NOMO-1 treated with DMSO at 0.1 percent for 48 hours (cell line): Measurements from ENCODE around the gene ARHGEF28.
A peak's percentile ranks its signal among the peaks of the same experiment; 100 is the strongest.

ENCODE experiments used
- DNase-seq: peaks from one replicate; lab custom pipeline; 2025; ENCODE audit not compliant: unreplicated experiment; lab: John Stamatoyannopoulos, UW

ARHGEF28 gene

DNA sequence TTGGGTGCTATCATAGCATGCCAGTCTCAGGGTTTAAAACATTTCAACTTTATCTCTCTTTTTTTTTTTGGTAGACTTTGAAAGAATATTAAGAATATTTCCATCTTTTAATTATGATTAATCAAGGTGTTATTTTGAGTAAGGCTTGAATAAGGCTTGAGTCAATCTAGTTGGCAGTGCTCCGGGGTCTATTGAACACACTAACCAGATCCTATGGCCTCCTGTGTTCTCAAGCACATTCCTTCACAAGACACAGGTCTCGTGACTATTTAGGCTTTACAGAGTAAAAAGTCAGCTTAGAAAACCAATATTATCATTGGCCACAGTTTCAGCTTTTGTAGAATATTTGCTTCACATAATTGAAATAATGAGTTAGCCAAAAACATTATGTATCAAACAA, 151.2 kb downstream of the ARHGEF28 start:
- no peak for DNase-seq

DNA sequence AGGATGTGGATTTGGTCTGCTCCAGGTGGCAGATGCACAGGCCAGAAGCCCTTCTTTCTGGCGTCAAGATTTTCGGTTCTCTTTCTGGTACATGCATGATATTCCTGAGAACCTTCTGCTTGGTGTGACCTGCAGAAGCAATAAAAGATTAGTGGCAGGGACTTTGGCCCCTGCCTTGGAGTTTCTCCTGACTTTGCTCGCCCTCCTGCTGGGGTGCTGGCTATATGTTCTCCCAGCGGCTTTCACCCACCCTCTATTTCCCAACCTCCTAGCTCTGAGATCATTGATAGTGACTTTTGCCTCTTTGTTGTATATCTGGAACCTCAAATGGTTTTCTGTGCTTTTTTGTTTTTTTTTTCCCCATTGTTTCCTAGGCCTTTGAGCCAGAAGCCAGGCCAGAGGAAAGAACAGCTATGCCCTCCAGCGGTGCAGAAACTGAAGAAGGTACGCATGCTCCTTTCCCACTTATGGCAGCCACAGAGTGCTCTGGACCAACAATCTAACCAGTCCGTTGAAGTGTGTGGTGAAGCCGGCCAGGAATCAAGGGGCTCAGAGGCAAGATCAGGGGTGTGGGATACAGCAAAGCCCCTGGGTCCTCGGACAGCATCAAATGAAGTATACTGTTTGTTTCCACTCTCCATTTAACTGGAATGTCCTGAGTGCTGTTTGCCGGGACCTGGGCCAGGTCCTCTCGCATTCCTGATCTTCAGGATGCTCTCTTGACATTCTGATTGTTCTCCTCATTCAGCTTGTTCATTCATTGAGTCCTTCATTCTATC, 154.5 kb downstream of the ARHGEF28 start:
- no peak for DNase-seq

DNA sequence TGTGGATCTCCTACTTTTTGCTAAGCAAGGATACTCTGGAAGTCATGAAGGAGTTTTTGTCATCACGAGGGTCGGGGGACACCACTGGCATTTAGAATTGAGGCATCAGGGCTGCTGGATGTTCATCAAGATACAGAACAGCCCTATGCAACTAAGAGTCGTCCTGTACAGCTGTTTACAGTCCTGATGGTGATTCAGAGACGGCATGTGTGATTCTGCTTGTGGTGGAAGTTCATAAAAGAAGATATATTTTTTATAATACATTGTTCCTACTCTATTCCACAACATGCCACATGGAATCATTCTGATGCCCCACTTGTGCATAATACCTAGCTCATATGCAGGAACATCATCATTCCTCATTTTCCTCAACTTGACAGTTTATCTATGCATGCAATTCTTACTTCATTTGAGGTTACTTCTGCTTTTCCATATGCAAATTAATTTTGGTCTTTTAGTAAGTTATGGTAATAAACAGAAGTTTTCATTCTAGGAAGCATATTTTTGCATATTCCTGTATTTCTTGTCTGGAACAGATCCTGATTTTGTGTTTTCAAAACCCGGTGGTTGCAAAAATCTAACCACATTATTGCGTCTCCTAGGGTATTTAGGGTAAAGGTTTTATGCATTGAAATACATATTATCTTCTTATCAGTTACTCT, 155.2 kb downstream of the ARHGEF28 start:
- peak; percentile 14 for DNase-seq

DNA sequence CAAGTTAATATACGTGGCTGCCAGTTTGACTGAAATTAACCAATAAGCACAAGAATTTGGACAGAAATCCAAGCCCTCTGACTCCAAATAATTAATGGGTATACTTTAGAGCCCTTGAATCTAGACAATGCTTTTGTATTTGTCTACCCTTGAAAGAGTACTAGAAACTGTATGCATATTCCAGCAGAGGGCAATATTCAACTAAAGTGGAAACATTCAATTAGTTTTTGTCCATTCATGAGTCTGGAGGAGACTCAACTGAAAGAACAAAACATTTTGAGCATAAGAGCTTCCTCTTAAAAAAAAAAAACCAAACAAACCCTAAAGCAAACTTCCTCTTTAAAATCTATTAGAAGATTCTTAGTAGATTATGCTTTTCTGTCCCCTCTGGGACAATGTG, 157.8 kb downstream of the ARHGEF28 start:
- peak; percentile 91 for DNase-seq

DNA sequence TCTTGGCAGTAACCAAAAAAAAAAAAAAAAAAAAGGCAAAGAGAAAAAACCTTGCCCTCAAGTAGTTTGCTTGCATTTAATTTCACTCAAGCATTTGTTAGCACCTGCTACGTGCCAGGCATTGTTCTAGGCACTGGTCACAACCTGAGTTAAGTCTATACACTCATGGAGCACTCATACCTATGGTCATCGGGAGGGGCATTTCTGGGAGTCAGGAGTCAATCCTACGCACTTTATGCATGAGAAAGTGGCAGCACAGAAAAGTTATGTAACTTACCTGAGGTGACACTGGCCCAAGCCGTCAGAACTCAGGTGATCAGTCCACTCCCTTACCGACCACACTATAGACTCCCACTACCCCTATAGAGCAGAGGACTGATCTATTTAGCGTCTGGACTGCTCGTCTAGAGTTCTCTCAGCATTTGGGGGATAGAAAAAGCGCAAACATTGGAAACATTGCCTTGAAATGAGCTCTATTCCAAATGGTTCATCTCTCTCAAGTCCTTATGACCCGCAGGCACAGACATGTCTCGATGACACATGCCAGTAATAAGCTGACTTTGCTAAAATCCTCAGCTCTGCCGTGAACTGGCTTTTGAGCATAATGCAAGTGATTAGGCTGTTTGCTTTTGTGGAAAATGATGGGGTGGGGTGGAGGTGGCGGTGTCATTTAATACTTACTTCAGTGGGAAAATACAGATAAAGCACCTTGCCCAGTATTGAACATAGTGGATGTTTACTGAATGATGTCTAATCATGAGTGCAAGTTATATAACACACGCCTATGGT, 160.2 kb downstream of the ARHGEF28 start:
- DNase-seq = no peak

DNA sequence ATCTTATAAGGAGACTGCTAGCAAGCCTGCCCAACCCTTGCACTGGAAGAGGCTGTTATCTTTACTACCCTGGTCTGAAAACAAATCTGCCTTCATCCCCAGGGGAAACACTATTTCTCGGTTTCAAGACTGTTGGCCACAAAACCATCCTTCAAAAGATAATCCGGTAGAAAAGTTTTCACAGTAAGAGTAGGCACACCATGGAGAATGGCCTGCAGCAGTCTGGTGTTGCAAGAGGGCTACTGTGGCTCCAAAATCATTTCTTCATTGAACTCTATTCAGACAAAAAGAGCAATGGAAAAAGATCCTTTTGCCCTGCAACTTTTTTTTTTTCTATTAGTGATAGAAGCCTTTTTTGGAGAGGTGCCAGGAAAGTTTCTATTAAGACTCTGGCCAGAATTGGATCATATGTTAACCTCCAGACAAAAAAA, 163.9 kb downstream of the ARHGEF28 start:
- DNase-seq = no peak

DNA sequence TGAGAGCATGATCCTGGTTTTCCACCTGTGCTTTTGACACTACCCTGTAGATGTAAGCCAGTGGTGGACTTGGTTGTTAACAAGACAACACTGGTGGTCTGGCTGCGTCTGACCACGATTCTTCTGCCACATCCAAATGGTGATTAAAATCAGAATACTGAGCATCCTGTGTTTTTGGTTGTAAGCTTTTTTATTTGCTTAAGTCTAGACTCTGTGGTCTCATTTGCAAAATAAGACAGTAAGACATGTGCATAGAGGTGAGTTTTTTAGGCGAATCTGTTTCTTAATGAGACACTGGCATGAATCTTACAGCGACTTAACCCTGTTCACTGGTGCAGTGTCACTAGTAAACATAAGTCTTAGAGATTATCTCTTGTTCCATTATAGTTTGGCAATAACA, 165.4 kb downstream of the ARHGEF28 start:
- no peak for DNase-seq

DNA sequence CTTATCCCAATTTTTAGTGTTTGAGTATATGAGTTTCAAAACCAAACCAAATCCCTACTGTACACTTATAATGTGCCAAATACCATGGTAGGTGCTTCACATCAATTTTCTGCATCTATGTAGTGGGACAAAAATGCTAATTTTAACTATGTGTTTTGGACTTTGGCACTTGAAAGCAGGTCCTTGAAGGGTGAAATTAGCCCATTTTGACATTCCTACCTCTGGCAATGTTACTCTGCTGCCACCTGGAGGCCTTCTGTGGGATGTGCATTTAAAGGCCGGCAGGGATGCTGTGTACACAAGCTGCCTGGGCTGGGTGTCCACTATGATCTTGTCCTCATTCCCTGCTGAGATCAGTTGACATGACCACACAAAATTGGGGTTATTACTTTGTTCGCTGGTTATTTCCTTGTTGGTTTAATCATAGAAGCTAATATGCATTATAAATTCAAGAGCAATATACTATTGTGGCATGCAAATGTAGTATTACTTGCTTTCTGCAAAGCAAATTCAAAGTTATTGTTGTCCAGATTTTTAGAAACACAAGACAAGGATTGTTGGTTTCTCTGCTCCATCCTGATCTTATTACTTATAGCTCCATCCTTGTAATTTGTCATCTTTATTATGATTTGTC, 166.8 kb downstream of the ARHGEF28 start:
- peak; percentile 57 for DNase-seq

DNA sequence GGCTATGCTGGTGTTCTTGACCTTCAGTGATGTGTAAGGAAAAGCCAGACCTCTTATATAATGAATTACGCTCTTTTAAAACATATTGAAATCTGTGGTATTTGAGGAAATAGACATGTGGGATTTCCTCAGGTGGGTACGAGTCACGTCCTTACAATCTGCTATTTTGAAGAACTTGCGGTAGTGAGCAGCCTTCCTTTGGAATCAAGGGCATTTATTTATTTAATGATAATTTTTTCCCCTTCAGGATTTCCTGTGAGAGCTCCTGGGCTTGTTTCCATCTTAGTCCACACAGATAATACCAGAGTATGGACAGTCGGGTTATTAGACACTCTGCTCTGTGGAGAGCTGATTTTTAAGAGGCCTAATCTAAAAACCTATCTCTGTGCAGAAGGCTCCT, 167.9 kb downstream of the ARHGEF28 start:
- DNase-seq = no peak

DNA sequence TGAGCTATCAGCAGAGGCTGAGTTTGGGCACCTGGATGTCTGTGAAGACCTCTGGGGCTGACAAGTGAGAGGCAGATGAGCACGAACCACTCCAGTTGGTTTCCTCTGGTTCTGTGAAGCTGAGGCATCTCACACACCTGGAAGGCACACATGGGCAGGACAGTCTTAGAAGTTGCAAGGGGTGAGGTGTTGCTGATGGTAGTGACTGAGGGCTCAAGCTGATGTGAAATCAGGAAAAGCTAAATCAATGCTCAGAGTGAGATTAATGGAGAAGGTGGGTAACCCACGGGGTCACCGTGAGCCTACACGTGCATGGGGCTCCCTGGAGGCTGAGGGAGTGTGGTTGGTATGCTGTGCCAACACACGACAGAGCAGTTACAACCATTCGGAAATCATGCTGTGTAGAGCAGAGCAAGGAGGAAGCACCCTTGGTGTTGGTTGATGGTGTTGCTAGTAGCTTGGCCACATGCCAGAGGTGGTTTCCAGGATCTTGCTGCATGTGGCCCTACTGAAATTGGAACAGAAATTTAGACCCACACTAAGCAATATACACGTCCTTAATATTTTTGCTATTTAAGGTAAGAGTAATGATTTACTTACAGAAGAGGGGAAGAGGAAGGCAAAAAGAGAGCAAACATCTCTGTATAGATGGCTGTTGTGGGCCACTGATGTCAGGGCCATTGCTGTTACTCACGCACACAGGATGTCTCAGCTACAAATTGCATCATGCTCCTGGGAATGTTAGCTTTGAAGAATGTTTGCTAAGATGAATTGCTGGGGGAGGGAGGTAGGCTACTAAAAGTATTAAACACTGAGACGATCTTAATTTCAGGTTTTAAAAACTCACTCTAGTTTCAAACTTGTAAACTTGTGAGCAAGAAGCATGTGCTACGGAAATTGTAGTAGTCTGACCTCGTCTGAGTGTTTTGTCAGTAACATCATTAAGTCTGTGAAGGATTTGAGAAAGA, 170.5 kb downstream of the ARHGEF28 start:
- DNase-seq = peak; percentile 48

DNA sequence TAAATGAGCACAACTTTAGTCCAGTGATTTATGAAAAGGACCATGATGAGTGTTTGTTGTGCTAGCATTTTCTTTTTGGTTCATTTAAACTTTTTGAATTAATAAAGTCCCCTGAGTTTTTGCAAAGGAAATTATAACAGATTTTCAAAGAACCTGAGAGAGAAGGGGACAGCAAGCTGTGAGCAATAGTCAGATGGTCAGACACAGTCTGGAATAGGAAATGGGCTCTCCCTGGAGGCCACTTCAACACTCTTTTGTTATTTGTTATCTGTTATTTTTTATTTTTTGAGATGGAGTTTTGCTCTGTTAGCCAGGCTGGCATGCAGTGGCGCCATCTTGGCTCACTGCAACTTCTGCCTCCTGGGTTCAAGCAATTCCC, 171.1 kb downstream of the ARHGEF28 start:
- no peak for DNase-seq

DNA sequence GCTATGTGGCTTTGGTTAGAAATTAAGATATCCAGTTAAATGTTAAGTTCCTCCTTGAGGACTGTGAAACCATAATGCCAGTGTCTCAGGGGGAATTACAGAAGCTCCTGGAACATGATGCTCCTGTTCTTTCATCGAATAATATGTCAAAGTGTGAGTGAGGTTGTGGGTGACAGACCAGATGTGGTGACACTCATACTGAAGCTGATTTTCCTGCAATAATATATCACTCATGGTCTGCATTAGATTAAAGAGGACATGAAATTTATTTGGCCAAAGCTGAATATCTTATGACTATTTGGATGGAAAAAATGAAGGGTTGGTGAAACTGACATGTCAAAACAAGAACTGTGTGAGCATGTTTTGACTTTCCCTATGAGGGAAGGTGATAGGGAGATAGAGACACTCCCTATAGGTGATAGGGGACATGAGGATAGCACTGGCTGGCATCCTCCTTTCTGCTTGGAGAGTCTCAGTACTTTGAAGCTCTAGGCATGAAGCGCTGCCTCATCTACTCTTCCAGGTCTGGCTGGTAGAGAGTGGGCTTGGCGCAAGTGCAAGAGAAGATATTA, 173.5 kb downstream of the ARHGEF28 start:
- DNase-seq = no peak

DNA sequence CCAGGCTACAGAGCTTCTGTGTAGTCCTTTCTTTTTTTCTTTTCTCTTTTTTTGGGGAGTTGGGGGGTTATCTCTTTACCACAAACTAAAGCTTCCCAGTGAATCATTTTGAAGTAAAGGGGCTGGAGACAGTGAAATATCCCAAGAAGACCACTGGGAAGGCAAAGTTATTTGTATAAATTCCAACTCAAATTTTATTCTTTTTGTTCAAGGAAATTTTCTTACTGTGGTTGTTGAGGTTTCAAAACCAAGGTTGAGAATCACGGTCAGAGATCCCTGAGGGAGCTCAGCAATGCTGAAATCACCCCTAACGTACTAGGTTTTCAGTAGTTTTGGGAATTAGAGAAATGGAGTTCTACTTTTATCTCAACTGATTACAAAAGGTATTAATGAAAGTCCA, 175.7 kb downstream of the ARHGEF28 start:
- no peak for DNase-seq

DNA sequence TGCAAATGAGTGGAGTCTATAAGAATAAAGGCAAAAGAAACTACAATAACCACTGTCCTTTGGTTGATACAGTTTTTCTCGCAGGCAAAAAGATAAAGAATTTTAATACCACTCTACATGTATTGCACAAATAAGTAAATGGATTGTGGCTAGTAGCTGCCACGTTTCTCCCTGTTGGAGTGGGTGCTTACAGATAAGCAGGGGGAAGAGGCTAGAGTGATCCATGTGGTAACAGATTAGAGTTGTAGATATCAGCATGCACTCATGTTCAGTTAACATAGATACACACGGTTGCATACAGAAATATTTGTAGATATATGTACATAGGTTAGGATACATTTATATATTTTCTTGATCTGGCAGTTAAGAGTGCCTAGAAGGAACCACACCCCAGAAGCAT, 179.5 kb downstream of the ARHGEF28 start:
- DNase-seq = no peak

DNA sequence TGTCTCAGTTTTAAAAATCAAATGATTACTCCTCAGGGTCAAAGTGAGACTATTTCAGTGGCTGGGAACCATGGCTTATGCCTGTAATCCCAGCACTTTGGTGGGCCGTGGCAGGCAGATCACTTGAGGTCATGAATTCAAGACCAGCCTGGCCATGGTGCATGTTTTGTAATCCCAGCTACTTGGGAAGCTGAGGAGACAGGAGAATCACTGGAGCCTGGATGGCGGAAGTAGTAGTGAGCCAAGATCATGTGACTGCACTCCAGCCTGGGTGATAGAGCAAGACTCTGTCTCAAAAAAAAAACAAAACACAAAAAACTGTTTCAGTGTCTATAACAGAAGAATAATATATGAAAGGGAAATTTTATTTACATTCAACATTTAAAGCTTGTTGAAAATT, 182.9 kb downstream of the ARHGEF28 start:
- DNase-seq = no peak

DNA sequence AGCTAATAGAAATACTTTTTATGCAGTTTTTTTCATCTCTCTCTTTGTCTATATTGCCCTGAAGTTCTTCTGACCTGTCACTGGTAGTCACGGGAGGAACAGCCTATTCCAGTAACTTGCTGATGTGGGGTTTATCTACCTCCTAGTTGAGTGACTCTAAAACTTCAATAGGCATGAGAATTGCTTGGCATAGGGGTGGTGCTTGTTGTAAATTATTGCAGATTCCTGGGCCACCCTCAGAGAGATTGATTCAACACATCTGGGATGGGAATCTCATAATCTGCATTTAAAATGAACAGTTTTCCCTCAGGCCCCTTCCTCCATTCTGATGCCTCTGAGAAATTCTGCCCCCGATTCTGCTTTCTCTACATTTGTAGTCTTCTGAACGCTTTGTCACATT, 184.4 kb downstream of the ARHGEF28 start:
- DNase-seq = no peak

DNA sequence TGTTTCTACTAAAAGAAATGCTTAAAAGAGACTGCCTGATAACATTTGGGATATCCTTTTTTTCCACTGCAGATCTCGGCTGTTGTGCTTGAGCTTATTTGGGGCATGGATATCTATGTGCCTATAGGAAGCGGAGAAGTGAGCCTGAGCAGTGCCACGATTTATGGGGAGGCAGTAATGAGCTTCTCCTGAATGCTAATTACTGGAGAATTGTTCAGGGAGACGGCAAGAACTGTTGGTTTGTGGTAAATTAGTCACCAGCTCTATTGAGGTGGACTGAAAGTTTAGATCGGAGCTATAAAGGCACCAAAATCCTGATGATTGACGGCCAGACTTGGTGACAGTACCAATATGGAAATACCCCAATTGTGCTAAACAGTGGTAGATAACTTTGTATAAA, 186.5 kb downstream of the ARHGEF28 start:
- peak; percentile 38 for DNase-seq

DNA sequence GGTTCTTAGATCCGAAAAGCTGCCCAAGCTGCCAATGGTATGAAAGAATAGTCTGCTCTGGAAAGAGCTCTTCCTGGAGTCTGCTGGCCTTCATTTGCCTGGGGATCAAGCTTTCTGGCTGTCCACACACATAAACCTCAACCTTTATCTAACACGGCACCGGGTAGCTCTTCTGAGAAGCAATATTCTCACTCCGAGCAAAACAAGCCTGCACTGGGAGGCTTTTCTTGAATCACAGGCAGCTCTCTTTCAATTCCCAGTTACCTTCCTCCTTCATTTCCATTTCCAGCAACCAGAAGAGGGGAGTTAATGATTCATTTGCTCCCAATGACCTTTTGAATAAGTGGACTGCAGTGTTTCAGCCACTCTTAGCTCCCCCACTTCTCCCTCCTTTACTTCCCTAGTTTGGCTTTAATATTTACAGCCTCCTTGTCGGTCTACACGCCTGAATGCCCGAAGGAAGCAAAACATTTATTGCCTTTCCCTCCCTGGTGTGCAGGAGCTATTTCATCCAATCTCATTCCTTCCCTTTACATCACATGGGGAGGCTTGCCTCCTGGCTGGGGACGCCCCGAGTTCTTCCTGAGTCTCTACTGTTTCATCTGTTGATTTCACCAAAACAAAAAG, 187.1 kb downstream of the ARHGEF28 start:
- no peak for DNase-seq

DNA sequence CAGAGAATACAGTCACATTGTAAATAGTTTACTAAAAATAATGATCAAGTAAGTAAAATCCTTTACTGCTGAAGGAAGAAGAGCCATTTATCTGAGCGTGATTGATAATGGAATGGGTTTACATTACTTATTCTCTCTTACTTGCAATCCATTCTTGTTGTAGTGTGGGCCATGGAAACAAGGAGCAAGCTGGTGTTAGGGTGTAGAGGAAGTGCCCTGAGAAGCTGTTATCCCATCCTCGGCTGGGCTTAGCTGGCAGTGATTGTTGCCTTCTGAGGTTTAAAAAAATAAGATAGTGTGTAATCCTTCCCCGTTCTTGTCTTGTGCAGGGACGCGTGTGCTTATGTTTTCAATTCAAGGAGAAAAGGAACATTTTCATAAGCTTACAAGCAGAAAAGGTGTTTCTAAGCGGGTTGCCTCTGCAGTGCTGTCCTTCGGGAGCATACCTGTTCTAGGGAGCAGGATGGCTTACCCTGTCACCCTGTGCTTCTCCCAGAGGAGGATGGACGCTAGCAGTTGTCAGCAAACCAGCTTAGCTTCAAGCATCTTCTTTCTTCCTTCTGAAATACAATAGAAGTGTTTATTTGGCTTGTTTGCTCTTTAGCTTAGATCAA, 188.3 kb downstream of the ARHGEF28 start:
- DNase-seq = no peak
